GM19025 (cell line): Measurements from ENCODE around the gene TMEM184A.

ENCODE experiments used
- ATAC-seq: cut with Tn5 transposase; IDR thresholded peaks from one replicate; pipeline ENCODE4 v1.9.1; 2021; ENCODE audit warnings: mild to moderate bottlenecking, low read depth, moderate library complexity; ENCODE audit not compliant: unreplicated experiment

TMEM184A gene

GRCh38 chr7:1541431-1542162, 14.4 kb downstream of the TMEM184A start:
- ATAC-seq = no peak

GRCh38 chr7:1540776-1541271, 15.2 kb downstream of the TMEM184A start:
- ATAC-seq = no peak

- no peak for ATAC-seq
Observed at GRCh38 chr7:1539882-1540775, 15.9 kb downstream of the TMEM184A start.

GRCh38 chr7:1539181-1539881, 16.7 kb downstream of the TMEM184A start:
- no peak for ATAC-seq

- ATAC-seq = no peak
Observed at GRCh38 chr7:1538544-1539180, 17.3 kb downstream of the TMEM184A start.

GRCh38 chr7:1537535-1538412, 18.2 kb downstream of the TMEM184A start:
- no peak for ATAC-seq

GRCh38 chr7:1536743-1537534, 19.1 kb downstream of the TMEM184A start:
- ATAC-seq = no peak

- no peak for ATAC-seq
Observed at GRCh38 chr7:1536455-1536742, 19.6 kb downstream of the TMEM184A start.

GRCh38 chr7:1535701-1536454, 20.1 kb downstream of the TMEM184A start:
- no peak for ATAC-seq

- no peak for ATAC-seq
Observed at GRCh38 chr7:1535100-1535458, 20.9 kb downstream of the TMEM184A start.

- ATAC-seq = no peak
Observed at GRCh38 chr7:1534330-1535099, 21.5 kb downstream of the TMEM184A start.

- ATAC-seq = no peak
Observed at GRCh38 chr7:1533547-1534329, 22.3 kb downstream of the TMEM184A start.

- ATAC-seq = no peak
Observed at GRCh38 chr7:1533255-1533546, 22.8 kb downstream of the TMEM184A start.

- no peak for ATAC-seq
Observed at GRCh38 chr7:1532456-1533254, 23.4 kb downstream of the TMEM184A start.

GRCh38 chr7:1531979-1532455, 24.0 kb downstream of the TMEM184A start:
- no peak for ATAC-seq
